ENCODE data around the gene PRDM16. TPM values are rescaled to one million over a fixed set of nuclear protein-coding genes. Genes with fewer than 3 reads are reported as not detected.

The PRDM16 gene
- total RNA-seq, 2 experiments from 2014 or later = 0.18 to 0.21 TPM

- H3K36me3 Mint-ChIP-seq (ENCODE audit: low read depth) = no peaks in the 10 kb centered on the region
- no peak overlapping the region for H3K27ac Mint-ChIP-seq
- H3K27me3 Mint-ChIP-seq (ENCODE audit: low read depth) = no peaks in the 10 kb centered on the region
- H3K4me3 Mint-ChIP-seq = no peak overlapping the region
- ATAC-seq (no peak), DNase-seq (no peak)
- H3K4me1 Mint-ChIP-seq (ENCODE audit: low read depth) = peaks cover 19% of the 10 kb centered on the region
- no peaks in the 10 kb centered on the region for H3K9me3 Mint-ChIP-seq (ENCODE audit: insufficient read depth)
- POLR2A ChIA-PET = no interaction called here
- CTCF ChIA-PET = no interaction called here
Measured at GRCh38 chr1:3034728-3035562, 34.1 kb upstream of the PRDM16 start.

GRCh38 chr1:3035563-3036446 is 33.2 kb upstream of the PRDM16 start:
- Mint-ChIP-seq H3K36me3 (ENCODE audit: low read depth) (no peaks in the 10 kb centered on the region), H3K4me1 (ENCODE audit: low read depth) (peaks cover 19% of the 10 kb centered on the region), H3K9me3 (ENCODE audit: insufficient read depth) (no peaks in the 10 kb centered on the region), H3K27ac (no peak overlapping the region), H3K4me3 (no peak overlapping the region), H3K27me3 (ENCODE audit: low read depth) (no peaks in the 10 kb centered on the region)
- ATAC-seq (no peak), DNase-seq (no peak)
- POLR2A ChIA-PET = no interaction called here
- CTCF ChIA-PET = no interaction called here

DNA sequence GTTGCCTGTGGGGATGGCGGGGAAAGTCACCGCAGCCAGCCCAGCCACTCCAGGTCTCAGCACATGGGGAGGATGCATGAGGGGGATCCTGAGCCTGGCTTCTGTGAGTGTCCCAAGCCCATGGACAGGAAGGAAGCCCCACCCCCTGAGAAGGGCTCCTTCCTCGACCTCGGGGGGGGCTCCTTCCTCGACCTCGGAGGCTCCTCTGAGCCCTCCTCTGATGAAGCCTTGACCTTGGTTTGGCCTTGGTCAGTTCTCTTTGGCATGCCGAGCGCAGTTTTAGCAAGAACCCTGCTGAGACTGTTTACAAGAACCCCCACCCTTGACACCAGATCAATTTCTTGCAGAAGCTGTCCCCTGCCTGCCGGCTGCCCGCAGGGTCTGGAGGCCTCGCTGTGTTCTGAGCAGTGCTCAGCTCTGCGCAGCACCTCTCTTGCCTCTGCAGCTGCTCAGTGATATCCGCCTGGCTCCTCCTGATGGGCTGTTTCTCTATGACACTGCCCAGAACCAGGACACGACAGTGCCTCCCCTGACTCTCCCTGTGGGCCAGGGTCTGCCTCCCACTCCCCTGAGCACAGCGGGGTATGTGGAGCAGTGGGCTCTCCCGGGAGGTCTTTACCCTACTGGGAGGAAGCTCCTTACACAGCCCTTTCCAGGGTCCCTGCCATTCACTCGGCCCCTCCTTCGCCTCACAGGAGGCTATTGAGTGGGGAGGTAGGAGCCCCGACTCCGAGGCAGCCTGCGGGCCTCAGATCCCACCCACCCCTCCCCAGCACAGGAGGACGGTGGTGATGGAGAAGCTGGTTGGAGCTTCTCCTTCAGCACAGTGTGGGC is 32.3 kb upstream of the PRDM16 start:
- peaks cover 19% of the 10 kb centered on the region for H3K4me1 Mint-ChIP-seq (ENCODE audit: low read depth)
- DNase-seq (no peak), ATAC-seq (no peak)
- H3K27me3 Mint-ChIP-seq (ENCODE audit: low read depth) = no peaks in the 10 kb centered on the region
- H3K36me3 Mint-ChIP-seq (ENCODE audit: low read depth) = no peaks in the 10 kb centered on the region
- H3K9me3 Mint-ChIP-seq (ENCODE audit: insufficient read depth) = no peaks in the 10 kb centered on the region
- no peak overlapping the region for H3K4me3 Mint-ChIP-seq
- ChIA-PET CTCF (no interaction called here), POLR2A (no interaction called here)
- H3K27ac Mint-ChIP-seq = no peak overlapping the region

DNA sequence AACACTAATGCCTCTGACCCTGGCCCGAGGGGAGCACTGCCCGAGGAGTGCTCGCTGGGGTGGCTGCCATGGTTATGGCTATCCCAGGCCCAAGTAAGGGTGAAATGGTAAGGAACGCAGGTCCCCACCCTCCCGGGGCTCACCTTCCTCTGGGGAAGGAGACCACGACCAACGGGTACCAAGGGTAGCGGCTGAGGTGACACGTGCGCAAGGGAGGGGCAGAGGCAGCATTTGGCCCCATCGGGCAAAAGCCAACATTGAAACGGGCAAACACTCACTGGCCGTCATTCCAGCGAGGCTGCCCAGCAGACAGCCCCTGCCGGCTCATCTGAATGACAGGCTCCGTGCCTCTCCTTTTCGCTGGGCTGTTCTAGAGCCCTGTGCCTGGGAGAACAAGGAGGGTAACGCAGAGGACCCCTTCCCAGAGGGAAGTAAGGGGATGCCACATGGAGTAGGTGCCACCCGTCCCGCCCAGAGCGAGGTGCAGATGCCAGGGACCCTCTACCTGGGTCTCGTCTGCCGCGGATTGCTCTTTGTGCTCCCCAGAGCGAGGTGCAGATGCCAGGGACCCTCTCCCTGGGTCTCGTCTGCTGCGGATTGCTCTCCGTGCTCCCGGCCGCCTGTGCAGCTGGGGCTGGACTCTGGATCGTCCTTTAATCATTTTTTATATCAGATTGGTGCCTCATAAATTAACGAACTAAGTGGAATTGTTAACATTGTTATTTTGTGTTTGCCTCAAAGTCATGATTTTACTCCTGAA is 31.5 kb upstream of the PRDM16 start:
- Mint-ChIP-seq H3K27me3 (ENCODE audit: low read depth) (no peaks in the 10 kb centered on the region), H3K36me3 (ENCODE audit: low read depth) (no peaks in the 10 kb centered on the region), H3K27ac (no peak overlapping the region), H3K4me1 (ENCODE audit: low read depth) (peaks cover 15% of the 10 kb centered on the region), H3K4me3 (no peak overlapping the region), H3K9me3 (ENCODE audit: insufficient read depth) (no peaks in the 10 kb centered on the region)
- no peak for ATAC-seq
- DNase-seq = no peak
- CTCF ChIA-PET = no interaction called here
- POLR2A ChIA-PET = no interaction called here

GRCh38 chr1:3038113-3038551 is 30.9 kb upstream of the PRDM16 start:
- no peaks in the 10 kb centered on the region for H3K9me3 Mint-ChIP-seq (ENCODE audit: insufficient read depth)
- CTCF ChIA-PET = no interaction called here
- H3K27me3 Mint-ChIP-seq (ENCODE audit: low read depth) = no peaks in the 10 kb centered on the region
- no peak overlapping the region for H3K27ac Mint-ChIP-seq
- peaks cover 8% of the 10 kb centered on the region for H3K4me1 Mint-ChIP-seq (ENCODE audit: low read depth)
- no peaks in the 10 kb centered on the region for H3K36me3 Mint-ChIP-seq (ENCODE audit: low read depth)
- H3K4me3 Mint-ChIP-seq = no peak overlapping the region
- ATAC-seq (no peak), DNase-seq (no peak)
- POLR2A ChIA-PET = no interaction called here

DNA sequence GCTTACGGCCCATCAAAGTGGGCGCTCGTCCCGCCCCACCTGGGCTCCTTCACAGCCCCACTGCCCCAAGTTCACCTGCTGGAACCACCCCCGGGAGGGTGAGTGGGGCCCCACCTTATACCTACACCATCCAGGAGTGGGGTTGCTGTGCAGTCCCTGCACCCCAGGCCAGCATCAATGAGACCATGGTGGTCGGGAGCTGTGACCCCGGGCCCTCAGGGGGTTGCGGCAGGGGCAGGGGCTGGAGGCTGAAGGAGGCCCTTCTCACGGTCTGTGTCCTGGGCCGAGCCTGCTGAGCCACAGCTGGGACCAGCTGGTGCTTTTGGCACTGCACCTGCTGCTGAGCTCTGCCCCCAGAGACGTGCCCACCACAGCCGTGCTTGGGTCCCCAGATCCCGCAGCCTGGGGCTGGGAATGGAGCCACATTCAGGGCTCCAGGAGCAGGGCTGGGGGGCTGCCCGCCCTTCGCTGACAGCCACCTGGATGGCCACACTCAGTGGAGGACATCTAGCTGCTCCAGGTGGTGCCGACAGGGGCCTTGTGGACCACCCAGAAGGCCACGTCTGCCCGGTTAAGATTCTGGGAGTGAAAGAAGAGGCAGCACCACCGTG is 30.3 kb upstream of the PRDM16 start:
- Mint-ChIP-seq H3K9me3 (ENCODE audit: insufficient read depth) (no peaks in the 10 kb centered on the region), H3K27ac (no peak overlapping the region), H3K4me3 (no peak overlapping the region), H3K36me3 (ENCODE audit: low read depth) (no peaks in the 10 kb centered on the region), H3K27me3 (ENCODE audit: low read depth) (no peaks in the 10 kb centered on the region), H3K4me1 (ENCODE audit: low read depth) (peaks cover 3% of the 10 kb centered on the region)
- DNase-seq (no peak), ATAC-seq (no peak)
- ChIA-PET CTCF (no interaction called here), POLR2A (no interaction called here)

GRCh38 chr1:3040004-3040403 is 29.0 kb upstream of the PRDM16 start:
- CTCF ChIA-PET = no interaction called here
- H3K4me1 Mint-ChIP-seq (ENCODE audit: low read depth) = no peaks in the 10 kb centered on the region
- no peak for DNase-seq

GRCh38 chr1:3042481-3042880 is 26.5 kb upstream of the PRDM16 start:
- CTCF ChIA-PET = no interaction called here
- H3K36me3 Mint-ChIP-seq (ENCODE audit: low read depth) = no peaks in the 10 kb centered on the region
- H3K27ac Mint-ChIP-seq = no peak overlapping the region
- H3K27me3 Mint-ChIP-seq (ENCODE audit: low read depth) = peaks cover 9% of the 10 kb centered on the region
- ATAC-seq = no peak
- no peak overlapping the region for H3K4me3 Mint-ChIP-seq
- no peaks in the 10 kb centered on the region for H3K9me3 Mint-ChIP-seq (ENCODE audit: insufficient read depth)
- POLR2A ChIA-PET = no interaction called here
- DNase-seq = no peak
- no peaks in the 10 kb centered on the region for H3K4me1 Mint-ChIP-seq (ENCODE audit: low read depth)

More at GRCh38 chr1:3040004-3040403, 29.0 kb upstream of the PRDM16 start:
- no peaks in the 10 kb centered on the region for H3K36me3 Mint-ChIP-seq (ENCODE audit: low read depth)
- no peak for ATAC-seq
- no peak overlapping the region for H3K27ac Mint-ChIP-seq
- POLR2A ChIA-PET = no interaction called here
- H3K4me3 Mint-ChIP-seq = no peak overlapping the region
- H3K9me3 Mint-ChIP-seq (ENCODE audit: insufficient read depth) = no peaks in the 10 kb centered on the region
- H3K27me3 Mint-ChIP-seq (ENCODE audit: low read depth) = peaks cover 2% of the 10 kb centered on the region

- H3K36me3 Mint-ChIP-seq (ENCODE audit: low read depth) = no peaks in the 10 kb centered on the region
- H3K4me3 Mint-ChIP-seq = no peak overlapping the region
- no peak for ATAC-seq
- DNase-seq = no peak
- H3K27ac Mint-ChIP-seq = no peak overlapping the region
- H3K4me1 Mint-ChIP-seq (ENCODE audit: low read depth) = no peaks in the 10 kb centered on the region
- ChIA-PET POLR2A (no interaction called here), CTCF (no interaction called here)
- H3K27me3 Mint-ChIP-seq (ENCODE audit: low read depth) = peaks cover 15% of the 10 kb centered on the region
- no peaks in the 10 kb centered on the region for H3K9me3 Mint-ChIP-seq (ENCODE audit: insufficient read depth)
Measured at GRCh38 chr1:3049164-3049563, 19.8 kb upstream of the PRDM16 start.

GRCh38 chr1:3049905-3050304 is 19.1 kb upstream of the PRDM16 start:
- ATAC-seq = no peak
- Mint-ChIP-seq H3K27me3 (ENCODE audit: low read depth) (peaks cover 13% of the 10 kb centered on the region), H3K4me3 (no peak overlapping the region), H3K36me3 (ENCODE audit: low read depth) (no peaks in the 10 kb centered on the region), H3K4me1 (ENCODE audit: low read depth) (no peaks in the 10 kb centered on the region), H3K9me3 (ENCODE audit: insufficient read depth) (no peaks in the 10 kb centered on the region), H3K27ac (no peak overlapping the region)
- DNase-seq = no peak
- CTCF ChIA-PET = no interaction called here
- POLR2A ChIA-PET = no interaction called here

GRCh38 chr1:3050603-3051002 is 18.4 kb upstream of the PRDM16 start:
- DNase-seq = no peak
- no peak overlapping the region for H3K27ac Mint-ChIP-seq
- no peaks in the 10 kb centered on the region for H3K36me3 Mint-ChIP-seq (ENCODE audit: low read depth)
- H3K4me3 Mint-ChIP-seq = no peak overlapping the region
- H3K4me1 Mint-ChIP-seq (ENCODE audit: low read depth) = no peaks in the 10 kb centered on the region
- ChIA-PET POLR2A (no interaction called here), CTCF (no interaction called here)
- no peaks in the 10 kb centered on the region for H3K9me3 Mint-ChIP-seq (ENCODE audit: insufficient read depth)
- H3K27me3 Mint-ChIP-seq (ENCODE audit: low read depth) = peaks cover 13% of the 10 kb centered on the region
- ATAC-seq = no peak

All from activated CD8-positive, alpha-beta T cell treated with anti-CD3 and anti-CD28 coated beads, Interleukin-2, amount 10 ng/mL, durations not matched to agents 7 days and 5 days (primary cell).